Body of pancreas (tissue), 4 donors: Measurements from ENCODE around the gene RNF168. TPM values are rescaled to one million over a fixed set of nuclear protein-coding genes. Genes with fewer than 3 reads are reported as not detected.
"Not testable (repeated sequence)": the region's sequence is repeated elsewhere in the genome, so short reads cannot be mapped to it uniquely, and the experiment has no call there.

Source experiments
- ATAC-seq: fragments of 150-250 bp; one replicate; pipeline ENCODE4 v1.9.1; 2016
- DNase-seq, 4 donors: peaks; one replicate each; pipeline ENCODE4 v3.0.0-alpha.2; 2019
- H3K27ac ChIP-seq, 4 donors: fragments of 200-600 bp; sonication (generic); 1 replicate in 3 of 4; 2 replicates in 1 of 4; pipeline versions ENCODE4 v1.5.1 to v1.6.1; 2016 to 2019; ENCODE audit warnings: mild to moderate bottlenecking in 1 of 4, mixed read lengths in 1 of 4, moderate library complexity in 1 of 4
- H3K27me3 ChIP-seq, 2 donors: fragments of 200-600 bp; sonication (generic); one replicate each; pipeline ENCODE4 v1.6.0; 2016; ENCODE audit warnings: mild to moderate bottlenecking in 1 of 2
- H3K36me3 ChIP-seq, 2 donors: fragments of 200-600 bp; sonication (generic); replicated peaks in 1 of 2; 2 replicates each; pipeline ENCODE4 v1.5.1; 2016; ENCODE audit warnings: low read depth in 2 of 2; ENCODE audit not compliant: insufficient read depth in 1 of 2
- H3K4me1 ChIP-seq: fragments of 200-600 bp; sonication (generic); one replicate; pipeline ENCODE4 v1.6.0; 2016
- H3K4me3 ChIP-seq, 2 donors: fragments of 200-600 bp; sonication (generic); 1 replicate in 1 of 2; 2 replicates in 1 of 2; pipeline ENCODE4 v1.5.1; 2016 to 2019
- H3K9me3 ChIP-seq, 3 donors: fragments of 200-600 bp; sonication (generic); 1 replicate in 2 of 3; 2 replicates in 1 of 3; pipeline ENCODE4 v1.5.1; 2016
- POLR2A ChIP-seq, 3 donors: fragments of 450-650 bp; IDR thresholded peaks; one replicate each; pipeline ENCODE4 v1.6.1; 2016; ENCODE audit warnings: antibody characterized with exemption in 3 of 3, mild to moderate bottlenecking in 2 of 3
- WGBS, 2 donors: methylation state at CpG; one replicate each; pipeline ENCODE4 v1.1.5; 2017; 5-methylcytosine and 5-hydroxymethylcytosine counted together
- intact Hi-C: fragments of 100-400 bp; cut with DNase I; formaldehyde crosslinking; loops from one replicate; pipeline ENCODE4 v1.15.1; 2023
- total RNA-seq, 2 donors: library from RNA; depleted of rRNA; stranded (reverse); fragments of >200 nt; gene quantifications; one replicate each; pipeline ENCODE4 v1.1.0, GENCODE V29; 2016
- TF ChIP-seq, protein P1 (sequence below), 7 experiments: fragments of 450-650 bp in 4 of 7; fragments of 200-600 bp in 3 of 7; sonication (generic) in 3 of 7; IDR thresholded peaks; one replicate each; pipeline ENCODE4 v1.5.1; 2016 to 2019; ENCODE audit warnings: antibody characterized with exemption in 7 of 7

RNF168 gene
- total RNA-seq, 2 donors from 2014 or later, result 7.0 to 8.9 TPM

GRCh38 chr3:196431181-196432136 lies 72.1 kb downstream of the RNF168 start:
- Histone ChIP-seq H3K9me3 (no peaks in the 10 kb centered on the region), H3K27me3 (no peaks in the 10 kb centered on the region), H3K27ac (peak overlapping the region; percentile 75 to 89 (median 83)), H3K4me1 (peaks cover 25% of the 10 kb centered on the region), H3K36me3 (no peaks in the 10 kb centered on the region), H3K4me3 (peak overlapping the region; percentile 87 to 97)
- TF ChIP-seq, protein P1, sequence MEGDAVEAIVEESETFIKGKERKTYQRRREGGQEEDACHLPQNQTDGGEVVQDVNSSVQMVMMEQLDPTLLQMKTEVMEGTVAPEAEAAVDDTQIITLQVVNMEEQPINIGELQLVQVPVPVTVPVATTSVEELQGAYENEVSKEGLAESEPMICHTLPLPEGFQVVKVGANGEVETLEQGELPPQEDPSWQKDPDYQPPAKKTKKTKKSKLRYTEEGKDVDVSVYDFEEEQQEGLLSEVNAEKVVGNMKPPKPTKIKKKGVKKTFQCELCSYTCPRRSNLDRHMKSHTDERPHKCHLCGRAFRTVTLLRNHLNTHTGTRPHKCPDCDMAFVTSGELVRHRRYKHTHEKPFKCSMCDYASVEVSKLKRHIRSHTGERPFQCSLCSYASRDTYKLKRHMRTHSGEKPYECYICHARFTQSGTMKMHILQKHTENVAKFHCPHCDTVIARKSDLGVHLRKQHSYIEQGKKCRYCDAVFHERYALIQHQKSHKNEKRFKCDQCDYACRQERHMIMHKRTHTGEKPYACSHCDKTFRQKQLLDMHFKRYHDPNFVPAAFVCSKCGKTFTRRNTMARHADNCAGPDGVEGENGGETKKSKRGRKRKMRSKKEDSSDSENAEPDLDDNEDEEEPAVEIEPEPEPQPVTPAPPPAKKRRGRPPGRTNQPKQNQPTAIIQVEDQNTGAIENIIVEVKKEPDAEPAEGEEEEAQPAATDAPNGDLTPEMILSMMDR (IDR thresholded peaks at IDR 0.05), result no peak
- no peak for TF ChIP-seq POLR2A (IDR thresholded peaks at IDR 0.05)
- intact Hi-C loops, result no loop called here
- DNase-seq (peak in 2 of 4 donors; percentile 10 to 12), ATAC-seq (peak; percentile 30)
- 0% methylated on average over 39 to 50 of the region's 50 CpGs for WGBS, 2 donors

DNA sequence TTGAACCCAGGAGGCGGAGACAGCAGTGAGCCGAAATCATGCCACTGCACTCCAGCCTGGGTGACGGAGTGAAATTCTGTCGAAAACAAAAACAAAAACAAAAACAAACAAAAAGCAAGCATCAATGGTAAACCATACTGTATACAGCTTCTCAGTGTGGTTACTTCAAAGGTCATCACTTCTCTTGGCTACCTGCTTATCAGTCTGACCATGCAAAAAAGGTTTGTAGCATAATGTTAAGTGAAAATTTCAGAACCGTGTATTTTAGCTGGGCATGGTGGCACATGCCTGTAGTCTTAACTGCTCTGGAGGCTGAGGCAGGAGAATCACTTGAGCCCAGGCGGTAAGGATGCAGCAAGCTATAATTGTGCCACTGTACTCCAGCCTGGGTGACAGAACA lies 75.5 kb downstream of the RNF168 start:
- ATAC-seq (no peak), DNase-seq (no peak)
- H3K27ac ChIP-seq, result no peak overlapping the region
- H3K9me3 ChIP-seq, result no peaks in the 10 kb centered on the region
- TF ChIP-seq, protein P1 (IDR thresholded peaks at IDR 0.05), result no peak
- no peak for TF ChIP-seq POLR2A (IDR thresholded peaks at IDR 0.05)
- H3K36me3 ChIP-seq, result no peaks in the 10 kb centered on the region
- peaks cover 32% of the 10 kb centered on the region for H3K4me1 ChIP-seq
- intact Hi-C loops, result no loop called here
- H3K4me3 ChIP-seq, result no peak overlapping the region
- WGBS, 2 donors, result 74 to 80% methylated on average over 6 of the region's 6 CpGs
- H3K27me3 ChIP-seq, result no peaks in the 10 kb centered on the region

GRCh38 chr3:196424421-196424820 lies 79.1 kb downstream of the RNF168 start:
- intact Hi-C loops, H3K36me3 ChIP-seq, ATAC-seq, H3K27ac ChIP-seq, DNase-seq, H3K4me3 ChIP-seq, H3K9me3 ChIP-seq, H3K27me3 ChIP-seq: not testable (repeated sequence)
- H3K4me1 ChIP-seq, result peaks cover 32% of the 10 kb centered on the region
- 93 to 95% methylated on average over 6 of the region's 6 CpGs for WGBS, 2 donors

DNA sequence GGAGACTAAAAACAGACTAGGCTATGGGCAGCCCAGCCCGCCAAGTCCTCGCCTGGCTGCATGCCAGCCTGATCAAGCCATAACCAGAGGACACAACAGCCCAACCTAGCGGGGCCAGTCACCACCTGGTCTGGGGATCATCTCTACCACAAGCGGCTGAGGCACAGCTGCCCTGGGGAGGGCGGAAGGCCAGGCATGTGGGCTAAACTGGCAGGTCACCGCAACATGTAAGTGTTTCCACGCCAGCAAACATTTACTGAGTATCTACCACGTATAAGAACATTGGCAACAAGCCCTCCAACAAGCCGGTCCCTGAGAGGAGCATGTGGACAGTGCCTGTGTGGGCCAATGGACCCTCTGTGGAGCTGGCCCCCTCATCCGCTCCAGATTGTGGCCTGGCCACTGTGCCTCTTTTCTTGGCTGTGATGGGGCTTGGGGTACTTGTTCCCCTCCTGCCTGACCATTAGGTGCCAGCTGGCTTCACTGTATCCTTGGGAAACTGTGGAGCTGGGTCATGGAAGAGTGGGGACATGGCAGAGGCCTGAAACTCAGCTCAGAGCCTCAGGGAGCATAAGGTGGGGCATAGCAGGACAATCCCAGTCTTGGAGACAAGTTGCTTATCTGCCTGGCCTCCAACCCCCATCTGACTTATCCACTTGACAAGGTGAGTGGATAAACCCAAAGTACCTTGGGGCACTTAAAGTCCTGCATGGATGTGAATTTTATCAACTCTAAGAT lies 80.4 kb downstream of the RNF168 start:
- TF ChIP-seq, protein P1 (IDR thresholded peaks at IDR 0.05), result no peak
- no peak for TF ChIP-seq POLR2A (IDR thresholded peaks at IDR 0.05)
- Histone ChIP-seq H3K9me3 (no peaks in the 10 kb centered on the region), H3K4me3 (no peak overlapping the region), H3K27me3 (no peaks in the 10 kb centered on the region), H3K4me1 (peaks cover 25% of the 10 kb centered on the region), H3K27ac (peak overlapping the region; percentile 24 to 64 (median 34)), H3K36me3 (no peaks in the 10 kb centered on the region)
- 35 to 37% methylated on average over 7 to 10 of the region's 10 CpGs for WGBS, 2 donors
- ATAC-seq, result peak; percentile 80
- intact Hi-C loops, result no loop called here
- peak; percentile 70 to 82 (median 78) for DNase-seq

GRCh38 chr3:196421668-196422067 lies 81.9 kb downstream of the RNF168 start:
- H3K27me3 ChIP-seq, H3K27ac ChIP-seq, DNase-seq, H3K36me3 ChIP-seq, ATAC-seq, H3K4me3 ChIP-seq, intact Hi-C loops, H3K9me3 ChIP-seq: not testable (repeated sequence)
- 90 to 93% methylated on average over 5 of the region's 5 CpGs for whole genome bisulfite sequencing, 2 donors
- peaks cover 23% of the 10 kb centered on the region for H3K4me1 ChIP-seq
